Panc1 (cell line): ENCODE measurements around the gene WDR6. TPM values are rescaled to one million over a fixed set of nuclear protein-coding genes. Genes with fewer than 3 reads are reported as not detected.
A peak's percentile ranks its signal among the peaks of the same experiment; 100 is the strongest.

Source experiments
- ATAC-seq: fragments of 200-7000 bp; cut with Tn5 transposase; 2 replicates; pipeline ENCODE4 v1.9.1; 2020; ENCODE audit warnings: mild to moderate bottlenecking, moderate library complexity
- BruUV-seq: library from RNA; stranded (reverse); fragments of 400-500 nt; replicated peaks from 2 replicates; lab custom pipeline; 2021; lab: Mats Ljungman, UMichigan
- CTCF ChIA-PET: fragments of 300-600 bp; sonication (Branson Sonifier 250); formaldehyde crosslinking; loops from one replicate; lab custom pipeline; 2022; ENCODE audit warnings: antibody characterized with exemption; lab: Charles Lee
- POLR2A ChIA-PET: fragments of 300-600 bp; sonication (Branson Sonifier 250); formaldehyde crosslinking; loops from one replicate; lab custom pipeline; 2022; ENCODE audit warnings: antibody characterized with exemption; lab: Charles Lee
- DNase-seq: peaks from one replicate; pipeline ENCODE4 v3.0.0-alpha.2; 2010; ENCODE audit warnings: low read depth, low spot score
- H3K27ac ChIP-seq: 2 replicates; pipeline ENCODE4 v1.5.1; 2011; ENCODE audit warnings: mild to moderate bottlenecking, low read length, inconsistent platforms
- H3K27me3 ChIP-seq: fragments of 200-500 bp; sonication (Bioruptor generic); 2 replicates; pipeline ENCODE4 v1.6.0; 2014; ENCODE audit warnings: low read length, inconsistent platforms; ENCODE audit not compliant: control insufficient read depth, insufficient read depth
- H3K36me3 ChIP-seq: fragments of 200-500 bp; sonication (Bioruptor generic); 2 replicates; pipeline ENCODE4 v1.5.1; 2014; ENCODE audit warnings: inconsistent platforms, mild to moderate bottlenecking, low read length, moderate library complexity; ENCODE audit not compliant: control insufficient read depth, insufficient read depth
- H3K4me1 ChIP-seq: 2 replicates; pipeline ENCODE4 v1.5.1; 2011; ENCODE audit warnings: inconsistent platforms, mild to moderate bottlenecking, low read length, moderate library complexity; ENCODE audit not compliant: control insufficient read depth, insufficient read depth
- H3K4me3 ChIP-seq, 2 experiments: 2 replicates each; pipeline ENCODE4 v1.5.1; 2011 to 2012; ENCODE audit warnings: low read depth in 2 of 2, low read length in 2 of 2, mild to moderate bottlenecking in 2 of 2, inconsistent platforms in 1 of 2, moderate library complexity in 1 of 2
- H3K9me3 ChIP-seq: fragments of 200-500 bp; sonication (Bioruptor generic); 2 replicates; pipeline ENCODE4 v1.5.1; 2014; ENCODE audit warnings: low read depth, mild to moderate bottlenecking, inconsistent platforms, low read length, moderate library complexity; ENCODE audit not compliant: control insufficient read depth, insufficient read depth
- CTCF ChIP-seq: fragments of 450-650 bp; IDR thresholded peaks from 2 replicates; pipeline ENCODE4 v1.5.1; 2017; ENCODE audit warnings: mild to moderate bottlenecking
- POLR2AphosphoS5 ChIP-seq: IDR thresholded peaks from 2 replicates; pipeline ENCODE4 v1.6.1; 2012; ENCODE audit warnings: mild to moderate bottlenecking, low read depth, low read length, moderate library complexity
- REST ChIP-seq, 2 experiments: IDR thresholded peaks; 2 replicates each; pipeline ENCODE4 v1.6.1; 2011 to 2012; ENCODE audit warnings: low read depth in 2 of 2, control low read depth in 1 of 2, low read length in 1 of 2, mild to moderate bottlenecking in 1 of 2, moderate library complexity in 1 of 2; ENCODE audit not compliant: insufficient read depth in 1 of 2
- SIN3A ChIP-seq: IDR thresholded peaks from 2 replicates; pipeline ENCODE4 v1.6.1; 2012; ENCODE audit warnings: low read depth, mild to moderate bottlenecking, low read length, moderate library complexity, borderline replicate concordance; ENCODE audit not compliant: insufficient read depth
- TCF7L2 ChIP-seq: IDR thresholded peaks from 2 replicates; pipeline ENCODE4 v1.6.1; 2011; ENCODE audit warnings: mild to moderate bottlenecking, low read depth, low read length, inconsistent platforms
- in situ Hi-C: cut with HindIII; loops from 2 replicates; pipeline ENCODE4 v1.10.0; 2016; ENCODE audit warnings: low sequenced_read_pairs, low pct_unique_long_range_greater_than_20kb
- intact Hi-C: fragments of 100-400 bp; cut with micrococcal nuclease; formaldehyde crosslinking; loops from one replicate; pipeline ENCODE4 v1.10.0; 2022; ENCODE audit not compliant: unreplicated experiment
- microRNA-seq: library from miRNA; unstranded; fragments of <30 nt; microRNA quantifications from one replicate; pipeline ENCODE4 v1.1.0, GENCODE V29; 2020; ENCODE audit not compliant: unreplicated experiment
- total RNA-seq: library from RNA; stranded (reverse); gene quantifications from one replicate; pipeline ENCODE4 v1.2.1, GENCODE V29; 2021; ENCODE audit not compliant: unreplicated experiment

WDR6 gene
- total RNA-seq, 1 experiment from 2014 or later = 142 TPM

GRCh38 chr3:49058011-49058410, 50.8 kb downstream of the WDR6 start:
- CTCF ChIA-PET = no interaction called here
- H3K27ac ChIP-seq = no peak overlapping the region
- TF ChIP-seq SIN3A = no peak
- no peak for TF ChIP-seq CTCF
- TF ChIP-seq TCF7L2 = no peak
- no peak for TF ChIP-seq POLR2AphosphoS5
- TF ChIP-seq REST (IDR thresholded peaks at IDR 0.05; ENCODE audit: insufficient read depth in 1 of 2, low read depth in 2 of 2, low read length in 1 of 2) = no peak
- no peaks in the 10 kb centered on the region for H3K27me3 ChIP-seq
- no peak for ATAC-seq
- no peaks in the 10 kb centered on the region for H3K4me1 ChIP-seq
- intact Hi-C loops (no loop called here), in situ Hi-C loops (no loop called here)
- POLR2A ChIA-PET = no interaction called here
- H3K36me3 ChIP-seq = peaks cover 3% of the 10 kb centered on the region
- no peak for DNase-seq
- H3K9me3 ChIP-seq = no peaks in the 10 kb centered on the region
- no peak overlapping the region for H3K4me3 ChIP-seq
- BruUV-seq = no TSS peak

Small RNA genes lying within 50 kb of the gene (microRNA-seq; reads per million reads assigned to microRNA genes)
- gene MIR191 (31,770 reads per million, percentile 99 among the genes with 10 or more reads in this experiment), gene MIR425 (19,994 reads per million, percentile 98 among the genes with 10 or more reads in this experiment)

Other genes with a start within 250 kb of the WDR6 start
- gene PRKAR2A, start 159.5 kb upstream of the WDR6 start, total RNA-seq = 85.4 TPM
- gene SLC25A20, start 108.5 kb upstream of the WDR6 start, total RNA-seq = 12.2 TPM
- gene ARIH2, start 88.5 kb upstream of the WDR6 start, total RNA-seq = 77.0 TPM
- gene P4HTM, start 17.1 kb upstream of the WDR6 start, total RNA-seq = 28.3 TPM
- gene DALRD3, start 11.2 kb downstream of the WDR6 start, total RNA-seq = 22.5 TPM
- 101 TPM for gene NDUFAF3, start 14.7 kb downstream of the WDR6 start, total RNA-seq
- 149 TPM for gene IMPDH2, start 22.0 kb downstream of the WDR6 start, total RNA-seq
- 79.9 TPM for gene QRICH1, start 86.7 kb downstream of the WDR6 start, total RNA-seq
- gene QARS1, start 97.4 kb downstream of the WDR6 start, total RNA-seq = 186 TPM
- 60.6 TPM for gene USP19, start 113.4 kb downstream of the WDR6 start, total RNA-seq
- gene LAMB2, start 125.7 kb downstream of the WDR6 start, total RNA-seq = 189 TPM
- 14.1 TPM for gene CCDC71, start 158.9 kb downstream of the WDR6 start, total RNA-seq
- 6.8 TPM for gene KLHDC8B, start 164.2 kb downstream of the WDR6 start, total RNA-seq